ENCODE data around the gene SLC22A14. TPM values are rescaled to one million over a fixed set of nuclear protein-coding genes. Genes with fewer than 3 reads are reported as not detected.

The SLC22A14 gene
- total RNA-seq, 1 experiment from 2014 or later, result 0.14 TPM

- POLR2A ChIA-PET, result no interaction called here
- no peak overlapping the region for H3K4me3 ChIP-seq (ENCODE audit: low read depth, low read length)
Measured at GRCh38 chr3:38314764-38315487, 32.8 kb downstream of the SLC22A14 start.

DNA sequence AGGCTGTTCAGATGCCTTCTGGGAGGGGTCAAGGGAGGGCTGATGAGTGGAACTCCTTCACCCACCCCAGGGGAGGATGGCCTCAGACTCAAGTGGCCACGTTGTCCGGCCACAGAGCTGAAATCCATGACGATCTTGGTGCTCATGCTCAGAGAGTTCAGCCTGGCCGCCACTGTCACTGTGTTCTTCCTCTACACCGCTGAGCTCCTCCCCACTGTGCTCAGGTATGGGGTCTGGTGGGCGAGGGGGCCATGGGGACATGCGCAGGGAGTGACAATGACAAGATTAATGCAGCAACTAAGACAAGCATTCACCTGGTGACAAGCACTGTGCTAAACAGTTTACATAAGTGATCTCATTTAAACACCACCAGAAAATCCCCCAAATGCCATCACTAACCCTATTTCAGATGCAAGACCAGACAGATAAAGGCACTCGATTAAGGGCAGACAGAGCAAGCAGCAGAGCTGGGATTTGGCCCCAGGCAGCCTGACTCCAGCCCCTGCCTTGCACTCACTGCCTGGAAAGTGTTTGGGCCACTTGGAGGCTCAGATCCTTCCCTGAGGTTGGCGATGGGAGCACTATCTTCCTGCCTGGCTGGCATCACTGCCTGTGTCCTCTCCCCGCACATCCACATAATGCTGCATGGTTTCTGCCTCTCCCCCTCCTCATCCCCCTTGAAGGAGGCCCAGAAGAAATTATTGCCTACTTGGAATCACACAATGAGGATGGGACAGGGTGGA, 33.6 kb downstream of the SLC22A14 start:
- POLR2A ChIA-PET, result no interaction called here
- Histone ChIP-seq H3K27me3 (replicated peaks; ENCODE audit: control insufficient read depth, insufficient read depth, low read length) (no peaks in the 10 kb centered on the region; the same call in 1 of the 2 replicates), H3K4me1 (no peaks in the 10 kb centered on the region), H3K9me3 (no peaks in the 10 kb centered on the region), H3K4me3 (ENCODE audit: low read depth, low read length) (no peak overlapping the region), H3K36me3 (ENCODE audit: control insufficient read depth, insufficient read depth, low read length) (no peaks in the 10 kb centered on the region)
- TF ChIP-seq, protein P1, sequence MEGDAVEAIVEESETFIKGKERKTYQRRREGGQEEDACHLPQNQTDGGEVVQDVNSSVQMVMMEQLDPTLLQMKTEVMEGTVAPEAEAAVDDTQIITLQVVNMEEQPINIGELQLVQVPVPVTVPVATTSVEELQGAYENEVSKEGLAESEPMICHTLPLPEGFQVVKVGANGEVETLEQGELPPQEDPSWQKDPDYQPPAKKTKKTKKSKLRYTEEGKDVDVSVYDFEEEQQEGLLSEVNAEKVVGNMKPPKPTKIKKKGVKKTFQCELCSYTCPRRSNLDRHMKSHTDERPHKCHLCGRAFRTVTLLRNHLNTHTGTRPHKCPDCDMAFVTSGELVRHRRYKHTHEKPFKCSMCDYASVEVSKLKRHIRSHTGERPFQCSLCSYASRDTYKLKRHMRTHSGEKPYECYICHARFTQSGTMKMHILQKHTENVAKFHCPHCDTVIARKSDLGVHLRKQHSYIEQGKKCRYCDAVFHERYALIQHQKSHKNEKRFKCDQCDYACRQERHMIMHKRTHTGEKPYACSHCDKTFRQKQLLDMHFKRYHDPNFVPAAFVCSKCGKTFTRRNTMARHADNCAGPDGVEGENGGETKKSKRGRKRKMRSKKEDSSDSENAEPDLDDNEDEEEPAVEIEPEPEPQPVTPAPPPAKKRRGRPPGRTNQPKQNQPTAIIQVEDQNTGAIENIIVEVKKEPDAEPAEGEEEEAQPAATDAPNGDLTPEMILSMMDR (IDR thresholded peaks at IDR 0.05; ENCODE audit: insufficient read depth in 1 of 2, low read depth in 1 of 2, low read length in 1 of 2, severe bottlenecking in 1 of 2, unreplicated experiment in 1 of 2), result no peak
- Mint-ChIP-seq H3K27me3 (ENCODE audit: insufficient read depth, unreplicated experiment) (no peaks in the 10 kb centered on the region), H3K9me3 (ENCODE audit: unreplicated experiment) (no peaks in the 10 kb centered on the region), H3K4me3 (ENCODE audit: unreplicated experiment) (no peak overlapping the region), H3K27ac (ENCODE audit: unreplicated experiment) (no peak overlapping the region), H3K36me3 (ENCODE audit: insufficient read depth, unreplicated experiment) (no peaks in the 10 kb centered on the region), H3K4me1 (ENCODE audit: low read depth, unreplicated experiment) (no peaks in the 10 kb centered on the region)
- no peak for DNase-seq
- intact Hi-C loops (cut with micrococcal nuclease; ENCODE audit: unreplicated experiment), result no loop called here
- CTCF ChIA-PET, result no interaction called here
- BruUV-seq (replicated peaks), result no TSS peak

More at GRCh38 chr3:38314764-38315487, 32.8 kb downstream of the SLC22A14 start:
- Mint-ChIP-seq H3K4me3 (ENCODE audit: unreplicated experiment) (no peak overlapping the region), H3K4me1 (ENCODE audit: low read depth, unreplicated experiment) (no peaks in the 10 kb centered on the region), H3K27ac (ENCODE audit: unreplicated experiment) (no peak overlapping the region), H3K36me3 (ENCODE audit: insufficient read depth, unreplicated experiment) (no peaks in the 10 kb centered on the region), H3K9me3 (ENCODE audit: unreplicated experiment) (no peaks in the 10 kb centered on the region), H3K27me3 (ENCODE audit: insufficient read depth, unreplicated experiment) (no peaks in the 10 kb centered on the region)
- Histone ChIP-seq H3K36me3 (ENCODE audit: control insufficient read depth, insufficient read depth, low read length) (no peaks in the 10 kb centered on the region), H3K4me1 (no peaks in the 10 kb centered on the region), H3K9me3 (no peaks in the 10 kb centered on the region), H3K27me3 (replicated peaks; ENCODE audit: control insufficient read depth, insufficient read depth, low read length) (no peaks in the 10 kb centered on the region; the same call in 1 of the 2 replicates)
- BruUV-seq (replicated peaks), result no TSS peak
- intact Hi-C loops (cut with micrococcal nuclease; ENCODE audit: unreplicated experiment), result no loop called here
- CTCF ChIA-PET, result no interaction called here
- DNase-seq, result no peak
- TF ChIP-seq, protein P1 (IDR thresholded peaks at IDR 0.05; ENCODE audit: insufficient read depth in 1 of 2, low read depth in 1 of 2, low read length in 1 of 2, severe bottlenecking in 1 of 2, unreplicated experiment in 1 of 2), result no peak

DNA sequence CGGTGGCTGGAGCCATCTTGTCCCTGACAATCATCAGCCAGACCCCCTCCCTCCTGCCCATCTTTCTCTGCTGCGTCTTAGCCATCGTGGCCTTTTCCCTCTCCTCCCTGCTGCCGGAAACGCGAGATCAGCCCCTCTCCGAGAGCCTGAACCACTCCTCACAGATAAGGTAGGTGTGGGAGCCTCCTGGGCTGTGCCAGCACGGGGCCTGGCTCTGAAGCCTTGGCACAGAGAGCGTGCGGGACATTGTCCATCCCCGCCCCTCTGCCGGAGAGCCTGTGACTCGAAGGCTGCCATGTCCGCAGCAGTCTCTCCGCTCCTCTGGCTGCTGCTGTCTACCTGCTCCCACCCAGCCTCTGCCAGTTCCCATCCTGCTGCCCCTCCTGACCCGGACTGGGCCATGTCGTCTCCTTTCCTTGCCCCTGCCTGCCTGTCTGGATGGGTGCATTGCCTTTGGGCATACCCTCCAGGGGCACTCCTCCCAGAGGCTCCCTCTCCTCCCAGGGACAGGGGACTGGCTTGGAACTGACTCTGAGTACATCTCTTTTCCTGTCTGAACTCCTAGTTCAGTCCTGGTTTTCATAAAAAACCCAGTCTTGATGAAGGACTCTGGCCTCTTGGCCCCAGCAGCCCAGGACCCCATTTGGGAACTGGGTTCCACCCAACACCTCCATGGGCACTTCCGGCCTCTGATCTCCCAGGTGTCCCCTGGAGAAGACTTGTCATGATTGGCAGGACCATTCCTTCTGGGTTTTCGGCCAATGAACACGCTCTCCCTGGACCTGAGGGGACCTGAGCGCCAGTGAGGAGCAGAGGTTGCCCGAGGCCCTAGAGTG, 34.5 kb downstream of the SLC22A14 start:
- Histone ChIP-seq H3K4me3 (ENCODE audit: low read depth, low read length) (no peak overlapping the region), H3K9me3 (no peaks in the 10 kb centered on the region), H3K27me3 (replicated peaks; ENCODE audit: control insufficient read depth, insufficient read depth, low read length) (no peaks in the 10 kb centered on the region; the same call in 1 of the 2 replicates), H3K36me3 (ENCODE audit: control insufficient read depth, insufficient read depth, low read length) (no peaks in the 10 kb centered on the region), H3K4me1 (no peaks in the 10 kb centered on the region)
- no peaks in the 10 kb centered on the region for H3K9me3 Mint-ChIP-seq (ENCODE audit: unreplicated experiment)
- ChIA-PET CTCF (no interaction called here), POLR2A (no interaction called here)
- H3K4me3 Mint-ChIP-seq (ENCODE audit: unreplicated experiment), result no peak overlapping the region
- intact Hi-C loops (cut with micrococcal nuclease; ENCODE audit: unreplicated experiment), result no loop called here
- H3K27ac Mint-ChIP-seq (ENCODE audit: unreplicated experiment), result no peak overlapping the region
- H3K27me3 Mint-ChIP-seq (ENCODE audit: insufficient read depth, unreplicated experiment), result no peaks in the 10 kb centered on the region
- BruUV-seq (replicated peaks), result no TSS peak
- TF ChIP-seq, protein P1 (IDR thresholded peaks at IDR 0.05; ENCODE audit: insufficient read depth in 1 of 2, low read depth in 1 of 2, low read length in 1 of 2, severe bottlenecking in 1 of 2, unreplicated experiment in 1 of 2), result no peak
- no peaks in the 10 kb centered on the region for H3K4me1 Mint-ChIP-seq (ENCODE audit: low read depth, unreplicated experiment)
- H3K36me3 Mint-ChIP-seq (ENCODE audit: insufficient read depth, unreplicated experiment), result no peaks in the 10 kb centered on the region
- no peak for DNase-seq

Measured in Caco-2 (cell line).